ENCODE data around the gene SHCBP1L.
"Not testable (repeated sequence)": the region's sequence is repeated elsewhere in the genome, so short reads cannot be mapped to it uniquely, and the experiment has no call there.

The SHCBP1L gene

GRCh38 chr1:182943336-182943735 is 9.6 kb downstream of the SHCBP1L start:
- not testable (repeated sequence) for DNase-seq; H3K27me3 ChIP-seq (replicated peaks; ENCODE audit: control insufficient read depth, insufficient read depth, low read length, poor library complexity, severe bottlenecking); H3K36me3 ChIP-seq (ENCODE audit: control insufficient read depth, insufficient read depth, low read length); H3K4me1 ChIP-seq (ENCODE audit: control insufficient read depth, insufficient read depth, low read length, poor library complexity, severe bottlenecking); H3K9me3 ChIP-seq (ENCODE audit: control insufficient read depth, low read length); H3K4me3 ChIP-seq (ENCODE audit: insufficient read depth, low read depth, low read length, poor library complexity, severe bottlenecking); H3K27ac ChIP-seq (ENCODE audit: insufficient read depth, low read length, poor library complexity, severe bottlenecking)

- not testable (repeated sequence) for H3K4me3 ChIP-seq (ENCODE audit: insufficient read depth, low read depth, low read length, poor library complexity, severe bottlenecking); H3K27ac ChIP-seq (ENCODE audit: insufficient read depth, low read length, poor library complexity, severe bottlenecking); DNase-seq; H3K4me1 ChIP-seq (ENCODE audit: control insufficient read depth, insufficient read depth, low read length, poor library complexity, severe bottlenecking); H3K27me3 ChIP-seq (replicated peaks; ENCODE audit: control insufficient read depth, insufficient read depth, low read length, poor library complexity, severe bottlenecking); H3K9me3 ChIP-seq (ENCODE audit: control insufficient read depth, low read length); H3K36me3 ChIP-seq (ENCODE audit: control insufficient read depth, insufficient read depth, low read length)
Measured at GRCh38 chr1:182942145-182942544, 10.8 kb downstream of the SHCBP1L start.

GRCh38 chr1:182939413-182939812 is 13.6 kb downstream of the SHCBP1L start:
- Histone ChIP-seq H3K36me3 (ENCODE audit: control insufficient read depth, insufficient read depth, low read length) (no peaks in the 10 kb centered on the region), H3K9me3 (ENCODE audit: control insufficient read depth, low read length) (no peaks in the 10 kb centered on the region), H3K4me1 (ENCODE audit: control insufficient read depth, insufficient read depth, low read length, poor library complexity, severe bottlenecking) (no peaks in the 10 kb centered on the region), H3K27ac (ENCODE audit: insufficient read depth, low read length, poor library complexity, severe bottlenecking) (no peak overlapping the region), H3K27me3 (replicated peaks; ENCODE audit: control insufficient read depth, insufficient read depth, low read length, poor library complexity, severe bottlenecking) (no peaks in the 10 kb centered on the region), H3K4me3 (ENCODE audit: insufficient read depth, low read depth, low read length, poor library complexity, severe bottlenecking) (no peak overlapping the region)
- no peak for DNase-seq

GRCh38 chr1:182935716-182936115 is 17.2 kb downstream of the SHCBP1L start:
- Histone ChIP-seq H3K27me3 (replicated peaks; ENCODE audit: control insufficient read depth, insufficient read depth, low read length, poor library complexity, severe bottlenecking) (no peaks in the 10 kb centered on the region), H3K9me3 (ENCODE audit: control insufficient read depth, low read length) (no peaks in the 10 kb centered on the region), H3K4me3 (ENCODE audit: insufficient read depth, low read depth, low read length, poor library complexity, severe bottlenecking) (no peak overlapping the region), H3K4me1 (ENCODE audit: control insufficient read depth, insufficient read depth, low read length, poor library complexity, severe bottlenecking) (no peaks in the 10 kb centered on the region), H3K36me3 (ENCODE audit: control insufficient read depth, insufficient read depth, low read length) (no peaks in the 10 kb centered on the region), H3K27ac (ENCODE audit: insufficient read depth, low read length, poor library complexity, severe bottlenecking) (no peak overlapping the region)
- DNase-seq: no peak

- Histone ChIP-seq H3K4me1 (ENCODE audit: control insufficient read depth, insufficient read depth, low read length, poor library complexity, severe bottlenecking) (no peaks in the 10 kb centered on the region), H3K9me3 (ENCODE audit: control insufficient read depth, low read length) (no peaks in the 10 kb centered on the region), H3K4me3 (ENCODE audit: insufficient read depth, low read depth, low read length, poor library complexity, severe bottlenecking) (no peak overlapping the region), H3K27ac (ENCODE audit: insufficient read depth, low read length, poor library complexity, severe bottlenecking) (no peak overlapping the region), H3K27me3 (replicated peaks; ENCODE audit: control insufficient read depth, insufficient read depth, low read length, poor library complexity, severe bottlenecking) (no peaks in the 10 kb centered on the region), H3K36me3 (ENCODE audit: control insufficient read depth, insufficient read depth, low read length) (no peaks in the 10 kb centered on the region)
- DNase-seq: no peak
Measured at GRCh38 chr1:182930985-182931384, 22.0 kb downstream of the SHCBP1L start.

- no peaks in the 10 kb centered on the region for H3K27me3 ChIP-seq (replicated peaks; ENCODE audit: control insufficient read depth, insufficient read depth, low read length, poor library complexity, severe bottlenecking)
- no peak overlapping the region for H3K27ac ChIP-seq (ENCODE audit: insufficient read depth, low read length, poor library complexity, severe bottlenecking)
- H3K36me3 ChIP-seq (ENCODE audit: control insufficient read depth, insufficient read depth, low read length): no peaks in the 10 kb centered on the region
- H3K9me3 ChIP-seq (ENCODE audit: control insufficient read depth, low read length): no peaks in the 10 kb centered on the region
- no peaks in the 10 kb centered on the region for H3K4me1 ChIP-seq (ENCODE audit: control insufficient read depth, insufficient read depth, low read length, poor library complexity, severe bottlenecking)
- no peak overlapping the region for H3K4me3 ChIP-seq (ENCODE audit: insufficient read depth, low read depth, low read length, poor library complexity, severe bottlenecking)
- no peak for DNase-seq
Measured at GRCh38 chr1:182927693-182928433, 25.1 kb downstream of the SHCBP1L start.

- no peaks in the 10 kb centered on the region for H3K9me3 ChIP-seq (ENCODE audit: control insufficient read depth, low read length)
- no peaks in the 10 kb centered on the region for H3K36me3 ChIP-seq (ENCODE audit: control insufficient read depth, insufficient read depth, low read length)
- H3K4me1 ChIP-seq (ENCODE audit: control insufficient read depth, insufficient read depth, low read length, poor library complexity, severe bottlenecking): no peaks in the 10 kb centered on the region
- no peak overlapping the region for H3K4me3 ChIP-seq (ENCODE audit: insufficient read depth, low read depth, low read length, poor library complexity, severe bottlenecking)
- H3K27me3 ChIP-seq (replicated peaks; ENCODE audit: control insufficient read depth, insufficient read depth, low read length, poor library complexity, severe bottlenecking): no peaks in the 10 kb centered on the region
- H3K27ac ChIP-seq (ENCODE audit: insufficient read depth, low read length, poor library complexity, severe bottlenecking): no peak overlapping the region
- no peak for DNase-seq
Measured at GRCh38 chr1:182925661-182926060, 27.3 kb downstream of the SHCBP1L start.

GRCh38 chr1:182917378-182917777 is 35.6 kb downstream of the SHCBP1L start:
- DNase-seq: no peak
- Histone ChIP-seq H3K4me1 (ENCODE audit: control insufficient read depth, insufficient read depth, low read length, poor library complexity, severe bottlenecking) (no peaks in the 10 kb centered on the region), H3K4me3 (ENCODE audit: insufficient read depth, low read depth, low read length, poor library complexity, severe bottlenecking) (no peak overlapping the region), H3K36me3 (ENCODE audit: control insufficient read depth, insufficient read depth, low read length) (no peaks in the 10 kb centered on the region), H3K27me3 (replicated peaks; ENCODE audit: control insufficient read depth, insufficient read depth, low read length, poor library complexity, severe bottlenecking) (no peaks in the 10 kb centered on the region), H3K27ac (ENCODE audit: insufficient read depth, low read length, poor library complexity, severe bottlenecking) (no peak overlapping the region), H3K9me3 (ENCODE audit: control insufficient read depth, low read length) (no peaks in the 10 kb centered on the region)

GRCh38 chr1:182913401-182913800 is 39.6 kb downstream of the SHCBP1L start:
- Histone ChIP-seq H3K36me3 (ENCODE audit: control insufficient read depth, insufficient read depth, low read length) (no peaks in the 10 kb centered on the region), H3K27me3 (replicated peaks; ENCODE audit: control insufficient read depth, insufficient read depth, low read length, poor library complexity, severe bottlenecking) (no peaks in the 10 kb centered on the region), H3K4me1 (ENCODE audit: control insufficient read depth, insufficient read depth, low read length, poor library complexity, severe bottlenecking) (no peaks in the 10 kb centered on the region), H3K9me3 (ENCODE audit: control insufficient read depth, low read length) (no peaks in the 10 kb centered on the region), H3K27ac (ENCODE audit: insufficient read depth, low read length, poor library complexity, severe bottlenecking) (no peak overlapping the region), H3K4me3 (ENCODE audit: insufficient read depth, low read depth, low read length, poor library complexity, severe bottlenecking) (no peak overlapping the region)
- DNase-seq: no peak

- Histone ChIP-seq H3K4me1 (ENCODE audit: control insufficient read depth, insufficient read depth, low read length, poor library complexity, severe bottlenecking) (no peaks in the 10 kb centered on the region), H3K9me3 (ENCODE audit: control insufficient read depth, low read length) (no peaks in the 10 kb centered on the region), H3K27ac (ENCODE audit: insufficient read depth, low read length, poor library complexity, severe bottlenecking) (no peak overlapping the region), H3K4me3 (ENCODE audit: insufficient read depth, low read depth, low read length, poor library complexity, severe bottlenecking) (no peak overlapping the region), H3K27me3 (replicated peaks; ENCODE audit: control insufficient read depth, insufficient read depth, low read length, poor library complexity, severe bottlenecking) (no peaks in the 10 kb centered on the region), H3K36me3 (ENCODE audit: control insufficient read depth, insufficient read depth, low read length) (no peaks in the 10 kb centered on the region)
- no peak for DNase-seq
Measured at GRCh38 chr1:182910143-182910542, 42.8 kb downstream of the SHCBP1L start.
